Activated B cell treated with CpG ODN at 0.5 μM for 24 hours (primary cell): ENCODE measurements around the gene PABPC3. TPM values are rescaled to one million over a fixed set of nuclear protein-coding genes. Genes with fewer than 3 reads are reported as not detected.

ENCODE experiments used
- ATAC-seq: fragments of 200-7000 bp; cut with Tn5 transposase; one replicate; pipeline ENCODE4 v1.10.0; 2021; ENCODE audit warnings: low read depth, mild to moderate bottlenecking, moderate library complexity
- CTCF ChIA-PET: fragments of 350-600 bp; sonication (Branson Sonifier 250); formaldehyde crosslinking; loops from one replicate; lab custom pipeline; 2021; ENCODE audit warnings: antibody characterized with exemption; lab: Charles Lee
- POLR2A ChIA-PET: fragments of 350-600 bp; sonication (Branson Sonifier 250); formaldehyde crosslinking; loops from one replicate; lab custom pipeline; 2021; ENCODE audit warnings: antibody characterized with exemption; lab: Charles Lee
- DNase-seq: peaks from one replicate; pipeline ENCODE4 v3.0.0; 2022
- H3K27ac Mint-ChIP-seq: one replicate; pipeline ENCODE4 v1.8.0; 2020; ENCODE audit warnings: mixed read lengths
- H3K27me3 Mint-ChIP-seq: one replicate; pipeline ENCODE4 v1.8.0; 2021; ENCODE audit warnings: mixed read lengths
- H3K36me3 Mint-ChIP-seq: one replicate; pipeline ENCODE4 v1.8.0; 2021; ENCODE audit warnings: low read depth, mixed read lengths
- H3K4me1 Mint-ChIP-seq: one replicate; pipeline ENCODE4 v1.8.0; 2021; ENCODE audit warnings: mixed read lengths
- H3K4me3 Mint-ChIP-seq: one replicate; pipeline ENCODE4 v1.8.0; 2020; ENCODE audit warnings: mild to moderate bottlenecking, mixed read lengths
- H3K9me3 Mint-ChIP-seq: one replicate; pipeline ENCODE4 v1.8.0; 2020; ENCODE audit warnings: mixed read lengths
- CTCF ChIP-seq: fragments of 200-600 bp; IDR thresholded peaks from one replicate; pipeline ENCODE4 v1.8.0; 2022; ENCODE audit warnings: antibody characterized with exemption, mild to moderate bottlenecking
- intact Hi-C: fragments of 100-400 bp; cut with micrococcal nuclease; formaldehyde crosslinking; loops from one replicate; pipeline ENCODE4 v1.15.1; 2024
- total RNA-seq: library from RNA; stranded (reverse); gene quantifications from 2 replicates; pipeline ENCODE4 v1.2.3, GENCODE V29; 2022

Gene PABPC3
- total RNA-seq, 1 donor from 2014 or later = 0.35 TPM

DNA sequence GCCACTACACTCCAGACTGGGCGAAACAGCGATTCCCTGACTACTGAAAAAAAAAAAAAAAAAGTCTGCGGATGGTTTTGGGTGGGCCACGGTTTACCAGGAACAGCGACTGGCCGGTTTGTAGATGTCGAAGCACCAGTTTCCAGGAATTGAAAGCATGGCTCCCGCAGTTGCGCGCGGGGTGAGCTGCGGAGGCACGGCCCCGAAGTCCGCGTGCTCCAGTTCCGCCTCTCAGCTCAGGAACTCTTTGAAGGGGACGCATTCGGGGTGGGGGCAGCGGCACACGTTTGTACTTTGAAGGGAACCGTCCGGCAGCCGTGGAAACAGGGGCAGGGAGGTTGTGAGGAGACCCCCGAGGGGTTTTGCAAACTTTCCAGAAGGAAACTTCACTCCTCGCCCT is 27.1 kb upstream of the PABPC3 start:
- no peak overlapping the region for H3K4me3 Mint-ChIP-seq
- ATAC-seq (no peak), DNase-seq (no peak)
- intact Hi-C loops = no loop called here
- no peak overlapping the region for H3K27ac Mint-ChIP-seq
- peaks cover 21% of the 10 kb centered on the region for H3K27me3 Mint-ChIP-seq
- H3K4me1 Mint-ChIP-seq = peaks cover 8% of the 10 kb centered on the region
- no peak for TF ChIP-seq CTCF
- ChIA-PET CTCF (no interaction called here), POLR2A (no interaction called here)
- H3K36me3 Mint-ChIP-seq = no peaks in the 10 kb centered on the region
- H3K9me3 Mint-ChIP-seq = no peaks in the 10 kb centered on the region

DNA sequence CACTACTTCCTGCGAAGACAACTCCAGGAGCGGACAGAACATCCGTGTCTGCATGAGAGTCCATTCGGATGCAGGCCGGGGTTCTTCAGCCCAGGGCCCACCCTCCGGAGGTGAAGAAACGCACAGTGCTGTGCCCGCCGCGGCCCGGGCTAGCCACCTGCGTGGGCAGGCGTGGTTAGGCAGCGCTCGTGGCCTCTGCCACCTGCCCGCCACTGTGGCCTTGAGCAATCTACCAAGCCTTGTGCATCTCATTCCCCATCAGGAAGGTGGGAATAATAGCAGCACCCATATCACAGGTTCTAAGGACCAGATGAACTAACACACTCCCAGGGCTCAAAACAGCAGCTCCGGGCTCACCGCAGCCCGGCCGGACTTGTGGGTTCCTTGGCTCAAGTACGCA is 26.7 kb upstream of the PABPC3 start:
- peaks cover 8% of the 10 kb centered on the region for H3K4me1 Mint-ChIP-seq

GRCh38 chr13:25069911-25070310 is 26.0 kb upstream of the PABPC3 start:
- POLR2A ChIA-PET = no interaction called here
- ATAC-seq (no peak), DNase-seq (no peak)
- no peak overlapping the region for H3K27ac Mint-ChIP-seq
- TF ChIP-seq CTCF = no peak
- peaks cover 21% of the 10 kb centered on the region for H3K27me3 Mint-ChIP-seq
- peaks cover 8% of the 10 kb centered on the region for H3K4me1 Mint-ChIP-seq
- H3K9me3 Mint-ChIP-seq = no peaks in the 10 kb centered on the region
- no peaks in the 10 kb centered on the region for H3K36me3 Mint-ChIP-seq
- intact Hi-C loops = no loop called here
- CTCF ChIA-PET = no interaction called here
- H3K4me3 Mint-ChIP-seq = no peak overlapping the region

More for the DNA sequence above, 26.7 kb upstream of the PABPC3 start:
- intact Hi-C loops = no loop called here
- no peak overlapping the region for H3K4me3 Mint-ChIP-seq
- H3K36me3 Mint-ChIP-seq = no peaks in the 10 kb centered on the region
- POLR2A ChIA-PET = no interaction called here
- H3K9me3 Mint-ChIP-seq = no peaks in the 10 kb centered on the region
- no peak for TF ChIP-seq CTCF
- ATAC-seq (no peak), DNase-seq (no peak)
- peaks cover 21% of the 10 kb centered on the region for H3K27me3 Mint-ChIP-seq
- no peak overlapping the region for H3K27ac Mint-ChIP-seq
- CTCF ChIA-PET = no interaction called here

DNA sequence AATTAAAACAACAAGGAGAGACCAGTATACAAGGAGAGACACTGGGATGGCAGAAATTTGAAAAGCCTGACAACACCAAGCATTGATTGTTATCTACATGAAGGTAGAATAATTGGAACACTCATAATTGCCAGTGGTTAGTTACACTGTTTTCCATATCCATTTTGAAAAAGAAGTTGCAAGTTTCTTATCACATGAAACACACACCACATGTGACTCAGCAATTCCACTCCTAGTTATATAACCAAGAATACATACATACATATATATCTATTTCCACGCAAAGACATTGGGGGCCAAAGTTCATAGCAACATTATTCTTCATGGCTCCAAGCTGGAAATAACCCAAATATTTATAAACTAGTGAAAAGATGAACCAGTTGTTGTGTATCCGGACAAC is 15.2 kb upstream of the PABPC3 start:
- no peaks in the 10 kb centered on the region for H3K36me3 Mint-ChIP-seq
- intact Hi-C loops = no loop called here
- H3K4me3 Mint-ChIP-seq = no peak overlapping the region
- CTCF ChIA-PET = no interaction called here
- no peaks in the 10 kb centered on the region for H3K9me3 Mint-ChIP-seq
- POLR2A ChIA-PET = no interaction called here
- peaks cover 7% of the 10 kb centered on the region for H3K27me3 Mint-ChIP-seq
- ATAC-seq (no peak), DNase-seq (no peak)
- no peak for TF ChIP-seq CTCF
- no peak overlapping the region for H3K27ac Mint-ChIP-seq
- peaks cover 3% of the 10 kb centered on the region for H3K4me1 Mint-ChIP-seq

GRCh38 chr13:25084096-25084495 is 11.8 kb upstream of the PABPC3 start:
- no peak for DNase-seq
- ChIA-PET POLR2A (no interaction called here), CTCF (interaction anchor here (0.9 to 1.4 kb wide), 2 partner anchors 29 to 291 kb away, joined by 3 read pairs; no protein-coding TSS in a partner anchor)
- Mint-ChIP-seq H3K4me1 (peaks cover 3% of the 10 kb centered on the region), H3K27me3 (peaks cover 6% of the 10 kb centered on the region), H3K4me3 (no peak overlapping the region), H3K9me3 (no peaks in the 10 kb centered on the region), H3K36me3 (no peaks in the 10 kb centered on the region), H3K27ac (no peak overlapping the region)
- no peak for ATAC-seq
- TF ChIP-seq CTCF = no peak
- intact Hi-C loops = loop anchor here (2.0 kb wide), 1 partner anchor 165 kb away; no protein-coding TSS in a partner anchor
